Measurements from ENCODE around the gene MEI1.
A peak's percentile ranks its signal among the peaks of the same experiment; 100 is the strongest.

MEI1 gene

GRCh38 chr22:41781507-41781906 lies 82.2 kb downstream of the MEI1 start:
- Histone ChIP-seq H3K79me1 (ENCODE audit: low read depth, low read length) (no peaks in the 10 kb centered on the region), H2BK15ac (ENCODE audit: low read length) (no peak overlapping the region), H2BK120ac (ENCODE audit: low read depth, low read length) (no peak overlapping the region), H3K14ac (ENCODE audit: low read length) (no peak overlapping the region), H3K23ac (ENCODE audit: low read depth, low read length, poor library complexity) (no peak overlapping the region), H4K91ac (ENCODE audit: low read depth, low read length, poor library complexity) (no peak overlapping the region), H3K27ac (replicated peaks; ENCODE audit: low read length) (no peak overlapping the region), H4K8ac (ENCODE audit: low read depth, low read length) (peak overlapping the region; percentile 44), H2AK5ac (ENCODE audit: low read depth, low read length) (no peak overlapping the region), H3K4me1 (ENCODE audit: control insufficient read depth in 2 of 2, insufficient read depth in 1 of 2, low read depth in 1 of 2, low read length in 2 of 2) (peaks cover 0 to 4% of the 10 kb centered on the region in 2 donors), H3K18ac (ENCODE audit: low read length) (no peak overlapping the region), H2AFZ (ENCODE audit: low read length) (peak overlapping the region; percentile 83), H3K9me3 (replicated peaks in 1 of 2; ENCODE audit: control insufficient read depth in 2 of 2, insufficient read depth in 1 of 2, low read depth in 1 of 2, low read length in 2 of 2) (no peaks in the 10 kb centered on the region), H3K4ac (ENCODE audit: low read length) (no peak overlapping the region), H3K4me3 (ENCODE audit: low read length in 2 of 2) (no peak overlapping the region), H3K9ac (ENCODE audit: low read depth, low read length, poor library complexity) (no peak overlapping the region), H3K36me3 (replicated peaks in 1 of 2; ENCODE audit: control insufficient read depth in 2 of 2, insufficient read depth in 2 of 2, low read length in 2 of 2) (no peaks in the 10 kb centered on the region), H2BK12ac (ENCODE audit: low read length) (no peak overlapping the region), H2BK5ac (ENCODE audit: low read length) (no peak overlapping the region), H3K4me2 (ENCODE audit: insufficient read depth, low read length, poor library complexity, severe bottlenecking) (no peak overlapping the region), H3K27me3 (ENCODE audit: control insufficient read depth in 3 of 3, insufficient read depth in 3 of 3, low read depth in 1 of 3, low read length in 3 of 3) (peaks cover 0 to 37% (median 0%) of the 10 kb centered on the region in 3 experiments)
- no CpG with 5 or more reads among the region's 1 CpG for WGBS, 2 donors (ENCODE audit: extremely low coverage in 2 of 2, insufficient read length in 2 of 2, insufficient replicate concordance in 1 of 2)
- DNase-seq (ENCODE audit: low spot score), result no peak

- H2AK5ac ChIP-seq (ENCODE audit: low read depth, low read length), result no peak overlapping the region
- DNase-seq (ENCODE audit: low spot score), result no peak
- no peak overlapping the region for H2AFZ ChIP-seq (ENCODE audit: low read length)
- no peak overlapping the region for H4K8ac ChIP-seq (ENCODE audit: low read depth, low read length)
- H3K27ac ChIP-seq (replicated peaks; ENCODE audit: low read length), result no peak overlapping the region
- H2BK5ac ChIP-seq (ENCODE audit: low read length), result no peak overlapping the region
- no peak overlapping the region for H3K4me3 ChIP-seq (ENCODE audit: low read length in 2 of 2)
- H2BK120ac ChIP-seq (ENCODE audit: low read depth, low read length), result no peak overlapping the region
- WGBS, 2 donors (ENCODE audit: extremely low coverage in 2 of 2, insufficient read length in 2 of 2, insufficient replicate concordance in 1 of 2), result no CpG with 5 or more reads among the region's 6 CpGs
- H3K14ac ChIP-seq (ENCODE audit: low read length), result no peak overlapping the region
- no peak overlapping the region for H3K23ac ChIP-seq (ENCODE audit: low read depth, low read length, poor library complexity)
- H3K4ac ChIP-seq (ENCODE audit: low read length), result no peak overlapping the region
- no peak overlapping the region for H4K91ac ChIP-seq (ENCODE audit: low read depth, low read length, poor library complexity)
- H3K9me3 ChIP-seq (replicated peaks in 1 of 2; ENCODE audit: control insufficient read depth in 2 of 2, insufficient read depth in 1 of 2, low read depth in 1 of 2, low read length in 2 of 2), result no peaks in the 10 kb centered on the region
- no peak overlapping the region for H3K18ac ChIP-seq (ENCODE audit: low read length)
- no peak overlapping the region for H2BK15ac ChIP-seq (ENCODE audit: low read length)
- no peak overlapping the region for H2BK12ac ChIP-seq (ENCODE audit: low read length)
- no peak overlapping the region for H3K4me2 ChIP-seq (ENCODE audit: insufficient read depth, low read length, poor library complexity, severe bottlenecking)
- H3K79me1 ChIP-seq (ENCODE audit: low read depth, low read length), result no peaks in the 10 kb centered on the region
- H3K27me3 ChIP-seq (ENCODE audit: control insufficient read depth in 3 of 3, insufficient read depth in 3 of 3, low read depth in 1 of 3, low read length in 3 of 3), result peaks cover 0 to 45% (median 0%) of the 10 kb centered on the region in 3 experiments
- H3K36me3 ChIP-seq (replicated peaks in 1 of 2; ENCODE audit: control insufficient read depth in 2 of 2, insufficient read depth in 2 of 2, low read length in 2 of 2), result no peaks in the 10 kb centered on the region
- no peak overlapping the region for H3K9ac ChIP-seq (ENCODE audit: low read depth, low read length, poor library complexity)
- H3K4me1 ChIP-seq (ENCODE audit: control insufficient read depth in 2 of 2, insufficient read depth in 1 of 2, low read depth in 1 of 2, low read length in 2 of 2), result peaks cover 0 to 4% of the 10 kb centered on the region in 2 donors
Measured at GRCh38 chr22:41782316-41782715, 83.0 kb downstream of the MEI1 start.

GRCh38 chr22:41782751-41783150 lies 83.4 kb downstream of the MEI1 start:
- Histone ChIP-seq H2AFZ (ENCODE audit: low read length) (no peak overlapping the region), H3K4ac (ENCODE audit: low read length) (no peak overlapping the region), H3K18ac (ENCODE audit: low read length) (no peak overlapping the region), H3K9me3 (replicated peaks in 1 of 2; ENCODE audit: control insufficient read depth in 2 of 2, insufficient read depth in 1 of 2, low read depth in 1 of 2, low read length in 2 of 2) (no peaks in the 10 kb centered on the region), H3K4me3 (ENCODE audit: low read length in 2 of 2) (no peak overlapping the region), H3K79me1 (ENCODE audit: low read depth, low read length) (no peaks in the 10 kb centered on the region), H2BK5ac (ENCODE audit: low read length) (no peak overlapping the region), H4K8ac (ENCODE audit: low read depth, low read length) (peak overlapping the region; percentile 78), H2BK15ac (ENCODE audit: low read length) (no peak overlapping the region), H3K36me3 (replicated peaks in 1 of 2; ENCODE audit: control insufficient read depth in 2 of 2, insufficient read depth in 2 of 2, low read length in 2 of 2) (no peaks in the 10 kb centered on the region), H3K4me2 (ENCODE audit: insufficient read depth, low read length, poor library complexity, severe bottlenecking) (no peak overlapping the region), H3K14ac (ENCODE audit: low read length) (no peak overlapping the region), H3K27ac (replicated peaks; ENCODE audit: low read length) (no peak overlapping the region), H2AK5ac (ENCODE audit: low read depth, low read length) (no peak overlapping the region), H2BK12ac (ENCODE audit: low read length) (no peak overlapping the region), H3K4me1 (ENCODE audit: control insufficient read depth in 2 of 2, insufficient read depth in 1 of 2, low read depth in 1 of 2, low read length in 2 of 2) (peaks cover 0 to 4% of the 10 kb centered on the region in 2 donors), H3K9ac (ENCODE audit: low read depth, low read length, poor library complexity) (no peak overlapping the region), H4K91ac (ENCODE audit: low read depth, low read length, poor library complexity) (no peak overlapping the region), H3K27me3 (ENCODE audit: control insufficient read depth in 3 of 3, insufficient read depth in 3 of 3, low read depth in 1 of 3, low read length in 3 of 3) (peaks cover 0 to 49% (median 0%) of the 10 kb centered on the region in 3 experiments), H2BK120ac (ENCODE audit: low read depth, low read length) (no peak overlapping the region), H3K23ac (ENCODE audit: low read depth, low read length, poor library complexity) (no peak overlapping the region)
- no CpG with 5 or more reads among the region's 2 CpGs for WGBS, 2 donors (ENCODE audit: extremely low coverage in 2 of 2, insufficient read length in 2 of 2, insufficient replicate concordance in 1 of 2)
- no peak for DNase-seq (ENCODE audit: low spot score)

- no peak for DNase-seq (ENCODE audit: low spot score)
Measured at GRCh38 chr22:41787331-41787730, 88.0 kb downstream of the MEI1 start.

More at GRCh38 chr22:41787331-41787730, 88.0 kb downstream of the MEI1 start:
- Histone ChIP-seq H2BK12ac (ENCODE audit: low read length) (no peak overlapping the region), H3K9me3 (replicated peaks in 1 of 2; ENCODE audit: control insufficient read depth in 2 of 2, insufficient read depth in 1 of 2, low read depth in 1 of 2, low read length in 2 of 2) (no peaks in the 10 kb centered on the region), H4K8ac (ENCODE audit: low read depth, low read length) (no peak overlapping the region), H3K18ac (ENCODE audit: low read length) (no peak overlapping the region), H2BK5ac (ENCODE audit: low read length) (no peak overlapping the region), H2AFZ (ENCODE audit: low read length) (no peak overlapping the region), H3K36me3 (replicated peaks in 1 of 2; ENCODE audit: control insufficient read depth in 2 of 2, insufficient read depth in 2 of 2, low read length in 2 of 2) (no peaks in the 10 kb centered on the region), H3K4me1 (ENCODE audit: control insufficient read depth in 2 of 2, insufficient read depth in 1 of 2, low read depth in 1 of 2, low read length in 2 of 2) (peaks cover 0 to 2% of the 10 kb centered on the region in 2 donors), H3K79me1 (ENCODE audit: low read depth, low read length) (no peaks in the 10 kb centered on the region), H3K9ac (ENCODE audit: low read depth, low read length, poor library complexity) (no peak overlapping the region), H3K4me3 (ENCODE audit: low read length in 2 of 2) (no peak overlapping the region), H3K4ac (ENCODE audit: low read length) (no peak overlapping the region), H2AK5ac (ENCODE audit: low read depth, low read length) (no peak overlapping the region), H4K91ac (ENCODE audit: low read depth, low read length, poor library complexity) (no peak overlapping the region), H2BK120ac (ENCODE audit: low read depth, low read length) (no peak overlapping the region), H3K27ac (replicated peaks; ENCODE audit: low read length) (no peak overlapping the region), H3K23ac (ENCODE audit: low read depth, low read length, poor library complexity) (no peak overlapping the region), H3K14ac (ENCODE audit: low read length) (no peak overlapping the region), H3K4me2 (ENCODE audit: insufficient read depth, low read length, poor library complexity, severe bottlenecking) (no peak overlapping the region), H3K27me3 (ENCODE audit: control insufficient read depth in 3 of 3, insufficient read depth in 3 of 3, low read depth in 1 of 3, low read length in 3 of 3) (peaks cover 0 to 25% (median 0%) of the 10 kb centered on the region in 3 experiments), H2BK15ac (ENCODE audit: low read length) (no peak overlapping the region)
- WGBS, 2 donors (ENCODE audit: extremely low coverage in 2 of 2, insufficient read length in 2 of 2, insufficient replicate concordance in 1 of 2), result no CpG with 5 or more reads among the region's 2 CpGs

Measured in neuronal stem cell (in vitro differentiated cells).